Hepatocyte (in vitro differentiated cells): ENCODE measurements around the gene DUSP10. TPM values are rescaled to one million over a fixed set of nuclear protein-coding genes. Genes with fewer than 3 reads are reported as not detected.

Experiments used
- DNase-seq: peaks from one replicate; pipeline ENCODE4 v3.0.0-alpha.2; 2016; ENCODE audit warnings: low spot score
- H2AFZ ChIP-seq: fragments of 200-600 bp; sonication (generic); 2 replicates; pipeline ENCODE4 v1.6.0; 2016; ENCODE audit warnings: antibody characterized with exemption, mild to moderate bottlenecking
- H3K27ac ChIP-seq: fragments of 200-600 bp; sonication (generic); 2 replicates; pipeline ENCODE4 v1.5.1; 2016; ENCODE audit warnings: mild to moderate bottlenecking
- H3K27me3 ChIP-seq: fragments of 200-600 bp; sonication (generic); 2 replicates; pipeline ENCODE4 v1.6.1; 2016
- H3K36me3 ChIP-seq: fragments of 200-600 bp; sonication (generic); replicated peaks from 2 replicates; pipeline ENCODE4 v1.5.1; 2016; ENCODE audit warnings: low read depth; ENCODE audit not compliant: insufficient read depth
- H3K4me1 ChIP-seq: fragments of 200-600 bp; sonication (generic); 2 replicates; pipeline ENCODE4 v1.5.1; 2016; ENCODE audit warnings: mild to moderate bottlenecking, moderate library complexity; ENCODE audit not compliant: insufficient read depth
- H3K4me2 ChIP-seq: fragments of 200-600 bp; sonication (generic); 2 replicates; pipeline ENCODE4 v1.6.0; 2016
- H3K4me3 ChIP-seq: fragments of 200-600 bp; sonication (generic); 2 replicates; pipeline ENCODE4 v1.5.1; 2016; ENCODE audit warnings: mild to moderate bottlenecking
- H3K79me2 ChIP-seq: fragments of 200-600 bp; sonication (generic); 2 replicates; pipeline ENCODE4 v1.6.0; 2017; ENCODE audit warnings: mild to moderate bottlenecking
- H3K9me2 ChIP-seq: fragments of 200-600 bp; sonication (generic); replicated peaks from 2 replicates; pipeline ENCODE4 v1.6.0; 2017; ENCODE audit warnings: mild to moderate bottlenecking; ENCODE audit not compliant: insufficient read depth
- H3K9me3 ChIP-seq: fragments of 200-600 bp; sonication (generic); 2 replicates; pipeline ENCODE4 v1.5.1; 2016; ENCODE audit warnings: low read depth, mild to moderate bottlenecking
- H4K20me1 ChIP-seq: fragments of 200-600 bp; sonication (generic); 2 replicates; pipeline ENCODE4 v1.6.0; 2016; ENCODE audit warnings: mild to moderate bottlenecking; ENCODE audit not compliant: insufficient read depth, poor library complexity, severe bottlenecking
- EZH2 ChIP-seq: fragments of 200-600 bp; sonication (generic); IDR thresholded peaks from 2 replicates; pipeline ENCODE4 v1.6.1; 2016; ENCODE audit warnings: antibody characterized with exemption, mild to moderate bottlenecking, borderline replicate concordance
- EZH2phosphoT487 ChIP-seq: fragments of 200-600 bp; sonication (generic); IDR thresholded peaks from one replicate; pipeline ENCODE4 v1.6.1; 2018; ENCODE audit warnings: antibody characterized with exemption, mild to moderate bottlenecking, low read depth, moderate library complexity; ENCODE audit not compliant: unreplicated experiment, severe bottlenecking
- WGBS: methylation state at CpG from one replicate; pipeline ENCODE4 v1.1.6; 2016; ENCODE audit warnings: low lambda C conversion rate; ENCODE audit errors: missing lambda C conversion rate; 5-methylcytosine and 5-hydroxymethylcytosine counted together
- polyA plus RNA-seq: library from polyadenylated mRNA; unstranded; fragments of >200 nt; fragmentation: Nextera tagmentation; extraction: Ambion mirVana; gene quantifications from 2 replicates; pipeline ENCODE4 v1.2.1, GENCODE V29; 2016
- total RNA-seq: library from RNA; depleted of rRNA; stranded (reverse); fragments of >200 nt; gene quantifications from 2 replicates; pipeline ENCODE4 v1.2.3, GENCODE V29; 2014
- TF ChIP-seq, protein P1 (sequence below): fragments of 200-600 bp; sonication (generic); IDR thresholded peaks from 2 replicates; pipeline ENCODE4 v1.5.1; 2016; ENCODE audit warnings: antibody characterized with exemption, mild to moderate bottlenecking; ENCODE audit not compliant: poor library complexity

DUSP10 gene
- total and polyA plus RNA-seq, 2 experiments from 2014 or later, result 13.1 to 17.6 TPM

DNA sequence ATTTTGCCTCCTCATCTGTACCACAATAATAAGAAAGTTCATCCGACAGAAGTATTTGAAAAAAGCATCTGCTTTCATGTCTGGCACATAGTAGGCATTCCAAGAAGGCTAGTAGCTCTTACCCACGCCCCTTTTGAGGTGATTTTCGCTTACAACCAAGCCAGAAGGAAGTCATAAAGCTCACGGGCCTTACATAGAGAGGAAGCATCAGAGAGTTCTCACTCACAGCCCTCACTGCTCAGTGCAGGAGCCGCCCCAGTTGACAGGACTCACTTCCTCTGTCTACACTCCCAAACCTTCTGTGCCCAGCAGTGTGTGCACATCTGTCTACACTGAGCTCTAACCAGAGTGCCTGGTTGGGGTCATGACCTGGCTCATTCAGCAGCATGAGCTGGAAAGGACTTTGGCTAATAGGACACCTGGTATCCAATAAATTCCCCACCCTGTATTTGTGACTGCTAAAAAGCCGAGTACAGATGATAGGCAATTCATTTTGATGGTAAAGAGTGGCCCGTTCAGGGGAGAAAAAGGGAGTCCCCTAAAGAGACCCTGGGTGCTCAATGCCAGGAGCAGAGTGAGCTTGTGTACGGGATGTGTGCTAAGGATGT lies 36.8 kb upstream of the DUSP10 start:
- Histone ChIP-seq H3K9me2 (no peaks in the 10 kb centered on the region), H4K20me1 (no peaks in the 10 kb centered on the region)
- WGBS, result 87% methylated on average over 8 of the region's 8 CpGs

DNA sequence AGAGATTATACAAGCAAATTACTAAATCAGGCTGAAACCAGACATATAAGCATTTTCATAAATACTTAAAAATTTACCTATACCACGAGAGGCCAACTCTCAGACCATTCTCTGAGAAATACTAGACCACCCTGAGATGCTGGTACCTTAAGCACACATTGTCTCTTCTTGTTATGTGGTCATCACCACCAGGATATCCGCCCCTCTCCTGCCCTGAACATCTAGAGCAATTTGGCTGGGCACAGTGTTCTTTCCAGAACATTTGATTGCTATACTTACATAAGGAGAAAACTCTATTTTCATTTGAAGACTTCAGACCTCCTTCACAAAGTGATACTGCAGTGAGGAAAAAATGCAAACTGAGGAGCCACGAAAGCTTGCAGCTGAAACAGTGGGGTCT lies 36.2 kb upstream of the DUSP10 start:
- TF ChIP-seq EZH2phosphoT487 (no peak), EZH2 (no peak)
- TF ChIP-seq, protein P1, sequence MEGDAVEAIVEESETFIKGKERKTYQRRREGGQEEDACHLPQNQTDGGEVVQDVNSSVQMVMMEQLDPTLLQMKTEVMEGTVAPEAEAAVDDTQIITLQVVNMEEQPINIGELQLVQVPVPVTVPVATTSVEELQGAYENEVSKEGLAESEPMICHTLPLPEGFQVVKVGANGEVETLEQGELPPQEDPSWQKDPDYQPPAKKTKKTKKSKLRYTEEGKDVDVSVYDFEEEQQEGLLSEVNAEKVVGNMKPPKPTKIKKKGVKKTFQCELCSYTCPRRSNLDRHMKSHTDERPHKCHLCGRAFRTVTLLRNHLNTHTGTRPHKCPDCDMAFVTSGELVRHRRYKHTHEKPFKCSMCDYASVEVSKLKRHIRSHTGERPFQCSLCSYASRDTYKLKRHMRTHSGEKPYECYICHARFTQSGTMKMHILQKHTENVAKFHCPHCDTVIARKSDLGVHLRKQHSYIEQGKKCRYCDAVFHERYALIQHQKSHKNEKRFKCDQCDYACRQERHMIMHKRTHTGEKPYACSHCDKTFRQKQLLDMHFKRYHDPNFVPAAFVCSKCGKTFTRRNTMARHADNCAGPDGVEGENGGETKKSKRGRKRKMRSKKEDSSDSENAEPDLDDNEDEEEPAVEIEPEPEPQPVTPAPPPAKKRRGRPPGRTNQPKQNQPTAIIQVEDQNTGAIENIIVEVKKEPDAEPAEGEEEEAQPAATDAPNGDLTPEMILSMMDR, result no peak
- Histone ChIP-seq H3K79me2 (no peaks in the 10 kb centered on the region), H3K9me2 (no peaks in the 10 kb centered on the region), H2AFZ (no peak overlapping the region), H3K36me3 (no peaks in the 10 kb centered on the region), H3K4me1 (no peaks in the 10 kb centered on the region), H3K4me2 (no peak overlapping the region), H3K4me3 (no peak overlapping the region), H3K9me3 (no peaks in the 10 kb centered on the region), H4K20me1 (no peaks in the 10 kb centered on the region), H3K27ac (no peak overlapping the region), H3K27me3 (peaks cover 21% of the 10 kb centered on the region)
- no peak for DNase-seq
- 91% methylated on average over 3 of the region's 3 CpGs for WGBS

More for the DNA sequence above, 36.8 kb upstream of the DUSP10 start:
- H3K27me3 ChIP-seq, result peaks cover 19% of the 10 kb centered on the region
- no peak overlapping the region for H2AFZ ChIP-seq
- H3K27ac ChIP-seq, result no peak overlapping the region
- no peak for DNase-seq
- H3K4me3 ChIP-seq, result no peak overlapping the region
- no peaks in the 10 kb centered on the region for H3K79me2 ChIP-seq
- H3K36me3 ChIP-seq, result no peaks in the 10 kb centered on the region
- H3K4me2 ChIP-seq, result no peak overlapping the region
- H3K4me1 ChIP-seq, result no peaks in the 10 kb centered on the region
- H3K9me3 ChIP-seq, result no peaks in the 10 kb centered on the region
- TF ChIP-seq EZH2phosphoT487, result no peak

DNA sequence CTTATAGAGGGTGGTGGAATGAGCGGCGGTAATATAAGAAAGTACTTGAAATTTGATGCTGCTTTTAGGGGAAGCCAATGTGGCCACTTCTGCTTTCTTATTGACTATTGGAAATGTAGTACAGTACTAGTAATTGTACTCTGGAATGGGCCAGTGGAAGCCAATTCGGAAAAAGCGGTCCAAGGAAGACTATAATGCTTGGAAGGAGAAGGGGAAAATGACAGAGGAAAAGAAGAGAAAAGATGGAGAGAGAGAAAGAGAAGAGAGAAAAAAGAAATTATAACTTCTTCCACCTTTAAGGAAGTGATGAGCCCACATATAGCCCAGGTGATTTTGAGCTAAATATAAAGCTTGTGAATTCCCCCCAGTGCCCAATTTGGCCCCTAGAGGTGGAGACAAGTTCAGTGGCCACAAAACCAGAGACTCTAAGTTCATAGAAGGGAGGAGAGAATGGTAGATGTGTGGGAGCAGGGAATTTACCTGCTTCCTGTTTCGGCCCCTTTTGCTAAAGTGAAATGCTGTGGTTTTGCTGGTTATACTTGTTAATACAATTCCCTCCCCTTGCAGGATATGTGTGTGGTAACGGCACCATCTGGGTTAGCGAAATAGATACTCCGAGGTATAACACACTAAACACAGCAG lies 35.7 kb upstream of the DUSP10 start:
- DNase-seq, result no peak
- Histone ChIP-seq H4K20me1 (no peaks in the 10 kb centered on the region), H3K4me3 (no peak overlapping the region), H3K27me3 (peaks cover 21% of the 10 kb centered on the region), H3K4me2 (no peak overlapping the region), H2AFZ (no peak overlapping the region), H3K27ac (no peak overlapping the region), H3K36me3 (no peaks in the 10 kb centered on the region), H3K79me2 (no peaks in the 10 kb centered on the region), H3K4me1 (no peaks in the 10 kb centered on the region), H3K9me2 (no peaks in the 10 kb centered on the region), H3K9me3 (no peaks in the 10 kb centered on the region)
- WGBS, result 90% methylated on average over 8 of the region's 8 CpGs
- TF ChIP-seq EZH2phosphoT487, result no peak
- TF ChIP-seq EZH2, result no peak
- TF ChIP-seq, protein P1, result no peak

DNA sequence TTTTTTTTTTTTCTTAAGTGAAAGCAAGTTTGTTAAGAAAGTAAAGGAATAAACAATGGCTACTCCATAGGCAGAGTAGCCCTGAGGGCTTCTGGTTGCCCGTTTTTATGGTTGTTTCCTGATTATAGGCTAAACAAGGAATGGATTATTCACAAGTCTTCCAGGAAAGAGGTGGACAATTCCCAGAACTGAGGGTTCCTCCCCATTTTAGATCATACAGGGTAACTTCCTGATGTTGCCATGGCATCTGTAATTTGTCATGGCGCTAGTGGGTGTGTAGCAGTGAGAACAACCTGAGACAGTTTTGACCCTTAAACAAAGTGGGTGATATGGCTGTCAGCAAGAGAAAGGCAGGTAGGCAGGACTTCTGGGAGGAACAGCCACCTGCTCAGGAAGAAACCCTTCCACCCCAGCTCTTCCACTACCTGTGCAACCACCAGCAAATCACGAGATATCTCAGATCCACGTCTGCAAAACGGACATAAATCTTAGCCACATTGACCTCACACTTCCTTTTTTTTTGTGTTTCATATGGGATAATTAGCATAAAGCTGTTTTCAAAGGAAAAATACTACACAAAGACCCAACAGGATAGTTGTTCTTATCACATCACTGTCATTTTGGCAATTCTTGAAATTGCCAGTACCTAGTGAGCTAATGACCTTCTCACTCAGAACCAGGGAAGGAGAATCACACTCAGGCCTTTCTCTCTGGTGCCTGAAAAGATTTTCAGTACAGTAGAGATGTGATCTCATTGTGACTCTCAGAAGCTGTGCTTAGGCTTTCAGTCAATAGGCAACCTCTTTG lies 34.8 kb upstream of the DUSP10 start:
- TF ChIP-seq EZH2 (no peak), EZH2phosphoT487 (no peak)
- TF ChIP-seq, protein P1, result no peak
- H3K27me3 ChIP-seq, result peaks cover 24% of the 10 kb centered on the region
- no peaks in the 10 kb centered on the region for H4K20me1 ChIP-seq
- 83% methylated on average over 5 of the region's 5 CpGs for WGBS
- DNase-seq, result no peak
- H3K4me2 ChIP-seq, result no peak overlapping the region
- no peak overlapping the region for H2AFZ ChIP-seq
- H3K9me2 ChIP-seq, result no peaks in the 10 kb centered on the region
- H3K27ac ChIP-seq, result no peak overlapping the region
- no peaks in the 10 kb centered on the region for H3K4me1 ChIP-seq
- H3K36me3 ChIP-seq, result no peaks in the 10 kb centered on the region
- H3K4me3 ChIP-seq, result no peak overlapping the region
- no peaks in the 10 kb centered on the region for H3K79me2 ChIP-seq
- no peaks in the 10 kb centered on the region for H3K9me3 ChIP-seq
